ENCODE measurements around the gene MICAL3. TPM values are rescaled to one million over a fixed set of nuclear protein-coding genes. Genes with fewer than 3 reads are reported as not detected.

Gene MICAL3
- total RNA-seq, 1 donor from 2014 or later: 23.4 TPM

- DNase-seq (ENCODE audit: low read depth): no peak
Measured at GRCh38 chr22:17847360-17848078, 176.8 kb downstream of the MICAL3 start.

GRCh38 chr22:17846326-17846992 is 177.9 kb downstream of the MICAL3 start:
- no peak for DNase-seq (ENCODE audit: low read depth)

GRCh38 chr22:17845790-17846189 is 178.6 kb downstream of the MICAL3 start:
- no peak for DNase-seq (ENCODE audit: low read depth)

DNA sequence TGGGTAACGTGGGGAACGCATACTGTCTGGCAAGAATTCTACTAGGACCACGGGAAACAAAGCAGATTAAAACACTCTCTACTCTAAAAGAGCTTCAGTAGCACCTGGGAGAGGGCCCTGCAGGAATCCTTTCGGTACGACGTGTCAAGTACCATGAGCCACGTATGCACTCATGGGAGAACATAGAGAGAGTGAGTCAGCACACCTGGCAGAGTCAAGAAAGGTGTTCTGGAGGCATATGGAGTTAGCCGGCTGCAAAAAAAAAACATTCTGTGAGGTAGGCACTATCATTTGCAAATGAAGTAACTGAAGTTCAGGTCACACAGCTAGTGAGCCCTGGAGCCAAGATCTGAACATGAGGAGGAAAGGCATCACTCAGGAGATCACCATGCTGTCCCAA is 179.0 kb downstream of the MICAL3 start:
- DNase-seq (ENCODE audit: low read depth): no peak

GRCh38 chr22:17844150-17844549 is 180.2 kb downstream of the MICAL3 start:
- DNase-seq (ENCODE audit: low read depth): no peak

DNA sequence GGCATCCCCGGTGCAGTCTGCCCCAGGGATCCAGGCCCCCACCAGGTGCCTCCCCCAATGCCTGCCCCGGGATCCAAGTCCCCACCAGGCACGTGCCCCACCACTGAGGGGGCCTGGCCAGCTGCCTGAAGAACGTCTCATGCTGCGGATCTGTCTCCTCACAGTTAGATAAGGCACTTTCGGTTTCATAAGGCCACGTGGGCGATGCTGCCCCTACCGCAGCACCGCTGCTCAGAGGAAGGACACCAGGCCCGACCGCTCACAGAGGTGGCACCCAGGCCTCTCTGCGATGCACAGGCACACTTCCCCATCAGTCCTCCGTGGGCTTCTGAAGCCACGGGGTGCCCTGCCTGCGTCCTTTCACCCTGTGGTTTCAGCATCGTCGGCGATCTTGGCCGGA is 182.0 kb downstream of the MICAL3 start:
- DNase-seq (ENCODE audit: low read depth): no peak

GRCh38 chr22:17841836-17842235 is 182.5 kb downstream of the MICAL3 start:
- DNase-seq (ENCODE audit: low read depth): no peak

- DNase-seq (ENCODE audit: low read depth): no peak
Measured at GRCh38 chr22:17838180-17838865, 186.0 kb downstream of the MICAL3 start.

DNA sequence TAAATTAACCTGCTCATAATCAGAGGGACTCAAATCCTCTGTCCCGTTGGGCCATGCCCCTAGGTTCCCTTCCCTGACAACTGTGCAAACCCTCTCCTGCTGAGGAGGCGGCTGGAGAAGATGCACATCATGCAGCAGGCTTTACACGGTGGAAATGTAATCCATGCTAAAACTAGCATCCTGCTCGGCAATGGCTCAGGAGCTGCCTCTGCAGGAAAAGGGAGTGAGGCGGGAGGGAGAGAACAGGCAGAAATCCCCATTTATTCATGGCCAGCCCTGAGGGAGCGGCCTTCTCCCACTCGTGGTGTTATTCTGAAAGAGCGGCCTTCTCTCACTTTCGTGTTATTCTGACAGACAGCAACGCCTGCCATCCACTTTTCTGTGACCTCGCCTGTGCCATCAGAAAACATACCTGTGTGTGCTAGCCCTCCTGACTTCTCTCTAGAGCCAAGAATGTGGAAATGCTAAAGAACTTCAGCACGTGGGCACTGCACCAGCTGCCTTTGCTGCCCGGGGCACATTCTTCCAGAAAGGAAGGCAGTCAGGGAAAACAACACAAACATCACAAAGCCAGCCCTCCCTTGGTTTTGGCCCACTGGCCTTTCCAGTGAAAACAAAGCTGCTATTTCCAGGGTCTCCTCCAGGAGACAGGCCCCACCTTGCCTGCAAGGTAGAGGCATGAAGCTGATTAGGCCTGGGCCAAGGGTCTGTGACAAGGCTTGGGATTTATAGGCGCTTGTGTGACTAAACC is 187.2 kb downstream of the MICAL3 start:
- DNase-seq (ENCODE audit: low read depth): no peak

GRCh38 chr22:17835256-17835655 is 189.1 kb downstream of the MICAL3 start:
- DNase-seq (ENCODE audit: low read depth): no peak

GRCh38 chr22:17833489-17833888 is 190.9 kb downstream of the MICAL3 start:
- no peak for DNase-seq (ENCODE audit: low read depth)

- no peak for DNase-seq (ENCODE audit: low read depth)
Measured at GRCh38 chr22:17832665-17833064, 191.7 kb downstream of the MICAL3 start.

DNA sequence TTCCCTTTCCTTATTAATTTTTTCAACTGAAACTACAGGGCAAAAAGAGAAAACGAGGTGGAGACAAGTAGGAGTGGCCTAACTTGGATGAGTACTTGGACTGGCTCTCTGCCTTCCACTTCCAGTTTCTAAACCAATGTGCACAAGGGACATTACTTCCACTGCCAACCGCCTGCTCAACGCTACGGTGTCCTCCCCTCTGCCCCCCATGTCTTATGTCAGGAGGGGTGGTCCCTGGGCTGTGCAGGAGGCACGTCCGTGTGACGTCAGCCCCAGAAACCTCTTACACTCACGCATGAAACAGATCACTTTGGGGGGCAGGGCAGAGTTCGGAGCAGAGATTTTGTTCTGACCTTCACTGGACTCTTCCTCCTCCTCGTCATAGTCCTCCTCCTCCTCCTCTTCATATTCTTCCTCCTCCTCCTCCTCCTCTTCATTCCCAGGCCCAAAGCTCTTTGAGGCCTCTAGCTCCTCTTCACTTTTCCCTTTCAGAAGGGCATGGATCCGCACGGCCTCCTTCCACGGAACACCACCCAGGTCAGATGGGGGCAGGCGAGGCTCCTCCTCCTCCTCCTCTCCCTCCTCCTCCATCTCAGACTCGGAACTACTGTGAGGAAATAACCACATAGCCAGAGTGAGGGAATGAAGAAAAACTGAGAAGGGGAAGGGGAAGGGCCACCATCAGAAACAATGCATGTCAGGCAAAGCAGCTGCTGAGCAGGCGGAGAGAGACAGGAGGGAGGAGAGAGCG is 192.7 kb downstream of the MICAL3 start:
- no peak for DNase-seq (ENCODE audit: low read depth)

GRCh38 chr22:17830043-17830961 is 194.1 kb downstream of the MICAL3 start:
- DNase-seq (ENCODE audit: low read depth): peak; percentile 86

- DNase-seq (ENCODE audit: low read depth): no peak
Measured at GRCh38 chr22:17829695-17830042, 194.7 kb downstream of the MICAL3 start.

DNA sequence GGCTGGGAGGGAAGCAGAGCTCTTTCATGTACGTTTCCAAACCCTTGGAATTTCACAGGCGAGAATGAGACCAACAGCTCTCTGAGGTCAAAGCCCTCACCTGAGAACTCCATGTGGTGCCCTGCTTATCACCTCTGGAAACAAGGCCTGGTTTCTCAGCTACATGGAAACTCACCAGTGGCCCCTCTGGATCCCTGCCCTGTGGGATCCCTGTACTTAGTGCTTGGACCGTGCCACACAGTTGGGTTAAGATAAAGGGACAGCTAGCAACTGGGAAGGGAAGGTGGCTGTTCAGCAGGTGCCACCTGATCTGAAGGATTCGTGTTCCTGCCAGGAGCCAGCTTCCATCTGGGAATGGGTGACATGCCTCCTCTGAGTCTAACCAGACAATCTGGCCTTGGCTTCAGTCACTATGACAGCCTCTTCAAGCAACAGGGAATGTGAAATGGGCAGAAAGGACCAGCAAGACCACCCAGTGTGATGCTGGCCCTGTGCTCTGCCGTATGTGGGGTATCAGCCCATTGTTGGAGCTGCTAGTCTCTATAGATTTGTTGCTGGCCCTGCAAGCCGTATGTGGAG is 195.8 kb downstream of the MICAL3 start:
- no peak for DNase-seq (ENCODE audit: low read depth)

- no peak for DNase-seq (ENCODE audit: low read depth)
Measured at GRCh38 chr22:17827466-17827865, 196.9 kb downstream of the MICAL3 start.

GRCh38 chr22:17825876-17826550 is 198.3 kb downstream of the MICAL3 start:
- DNase-seq (ENCODE audit: low read depth): no peak

DNA sequence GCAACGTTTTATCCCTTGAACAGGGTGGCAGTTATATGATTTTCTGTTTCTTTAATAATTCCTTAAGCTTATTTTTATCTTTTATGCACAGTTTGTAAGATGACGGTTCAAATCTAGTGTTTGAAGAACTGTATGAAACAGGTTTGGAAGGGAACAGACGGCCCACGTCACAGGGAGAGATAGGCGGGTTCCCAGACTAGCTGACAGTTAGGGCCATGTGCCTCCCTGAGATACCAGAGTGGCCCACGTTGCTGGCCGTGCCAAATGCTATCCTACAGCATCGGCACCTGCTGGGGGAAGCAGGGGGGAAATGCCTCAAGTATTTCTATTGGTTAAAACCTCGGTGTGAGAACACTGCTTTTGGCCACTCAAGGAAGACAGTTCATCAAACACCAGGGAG is 199.9 kb downstream of the MICAL3 start:
- no peak for DNase-seq (ENCODE audit: low read depth)
